Activated T-cell treated with anti-CD3 and anti-CD28 coated beads, Interleukin-2, amount 50 U/mL, for 48 hours (primary cell): ENCODE measurements around the gene NDUFA7.
"Not testable (repeated sequence)": the region's sequence is repeated elsewhere in the genome, so short reads cannot be mapped to it uniquely, and the experiment has no call there.

Experiments
- DNase-seq, 2 experiments: peaks; one replicate each; pipeline ENCODE4 v3.0.0-alpha.2; 2020

NDUFA7 gene

GRCh38 chr19:8341504-8341903 is 20.3 kb upstream of the NDUFA7 start:
- not testable (repeated sequence) for DNase-seq

GRCh38 chr19:8340341-8341096 is 19.3 kb upstream of the NDUFA7 start:
- no peak for DNase-seq

- no peak for DNase-seq
These were observed 17.7 kb upstream of the NDUFA7 start for GRCh38 chr19:8338835-8339234.

- no peak for DNase-seq
These were observed 16.6 kb upstream of the NDUFA7 start for GRCh38 chr19:8337728-8338127.

GRCh38 chr19:8336660-8337059 is 15.5 kb upstream of the NDUFA7 start:
- DNase-seq = no peak

- DNase-seq = no peak
These were observed 14.9 kb upstream of the NDUFA7 start for GRCh38 chr19:8336072-8336569.

- DNase-seq = peak; percentile 58 to 69
These were observed 14.3 kb upstream of the NDUFA7 start for GRCh38 chr19:8335343-8336071.

GRCh38 chr19:8334458-8335342 is 13.5 kb upstream of the NDUFA7 start:
- DNase-seq = peak; percentile 52 to 73

- DNase-seq = peak in 1 of 2 experiments; percentile 27
These were observed 12.7 kb upstream of the NDUFA7 start for GRCh38 chr19:8333767-8334457.

GRCh38 chr19:8332976-8333766 is 12.0 kb upstream of the NDUFA7 start:
- no peak for DNase-seq

GRCh38 chr19:8331263-8331845 is 10.2 kb upstream of the NDUFA7 start:
- DNase-seq = no peak

GRCh38 chr19:8329996-8330395 is 8.8 kb upstream of the NDUFA7 start:
- no peak for DNase-seq

- no peak for DNase-seq
These were observed 4.3 kb upstream of the NDUFA7 start for GRCh38 chr19:8325454-8325853.

GRCh38 chr19:8324186-8325050 is 3.2 kb upstream of the NDUFA7 start:
- DNase-seq = peak; percentile 53 to 56

- no peak for DNase-seq
These were observed 2.6 kb upstream of the NDUFA7 start for GRCh38 chr19:8323781-8324185.

- no peak for DNase-seq
These were observed 1.4 kb upstream of the NDUFA7 start for GRCh38 chr19:8322638-8322997.

- no peak for DNase-seq
These were observed 937 bp upstream of the NDUFA7 start for GRCh38 chr19:8321986-8322637.

- DNase-seq = peak; percentile 44 to 46
These were observed 560 bp downstream of the NDUFA7 start for GRCh38 chr19:8320564-8321066.

GRCh38 chr19:8319807-8320520 is 1.2 kb downstream of the NDUFA7 start:
- no peak for DNase-seq
